Esophagus muscularis mucosa (tissue), 4 donors: ENCODE measurements around the gene NPIPB8.
"Not testable (repeated sequence)": the region's sequence is repeated elsewhere in the genome, so short reads cannot be mapped to it uniquely, and the experiment has no call there.

Experiments
- CTCF ChIP-seq, 3 experiments: fragments of 200-600 bp in 2 of 3; fragments of 450-650 bp in 1 of 3; sonication (generic) in 2 of 3; IDR thresholded peaks; one replicate each; pipeline ENCODE4 v1.5.1; 2017 to 2019; ENCODE audit warnings: antibody characterized with exemption in 3 of 3, mild to moderate bottlenecking in 2 of 3, moderate library complexity in 1 of 3
- EP300 ChIP-seq: sonication (generic); formaldehyde crosslinking; IDR thresholded peaks from one replicate; pipeline ENCODE4 v1.6.1; 2017; ENCODE audit warnings: antibody characterized with exemption
- POLR2A ChIP-seq: fragments of 450-650 bp; IDR thresholded peaks from one replicate; pipeline ENCODE4 v1.6.1; 2017; ENCODE audit warnings: antibody characterized with exemption, moderate library complexity, mild to moderate bottlenecking, low read depth
- POLR2AphosphoS5 ChIP-seq, 2 donors: sonication (generic); formaldehyde crosslinking; IDR thresholded peaks; one replicate each; pipeline ENCODE4 v1.6.1; 2017; ENCODE audit warnings: antibody characterized with exemption in 2 of 2

- not testable (repeated sequence) for TF ChIP-seq POLR2A; CTCF (IDR thresholded peaks at IDR 0.05); POLR2AphosphoS5 (IDR thresholded peaks at IDR 0.05); EP300
Measured at GRCh38 chr16:28620316-28620715, 17.5 kb upstream of the NPIPB8 start.
